GM19467 (cell line): ENCODE measurements around the gene MMP14.

ENCODE experiments used
- ATAC-seq: cut with Tn5 transposase; IDR thresholded peaks from one replicate; pipeline ENCODE4 v1.9.1; 2021; ENCODE audit warnings: mild to moderate bottlenecking, moderate library complexity; ENCODE audit not compliant: unreplicated experiment

The MMP14 gene

DNA sequence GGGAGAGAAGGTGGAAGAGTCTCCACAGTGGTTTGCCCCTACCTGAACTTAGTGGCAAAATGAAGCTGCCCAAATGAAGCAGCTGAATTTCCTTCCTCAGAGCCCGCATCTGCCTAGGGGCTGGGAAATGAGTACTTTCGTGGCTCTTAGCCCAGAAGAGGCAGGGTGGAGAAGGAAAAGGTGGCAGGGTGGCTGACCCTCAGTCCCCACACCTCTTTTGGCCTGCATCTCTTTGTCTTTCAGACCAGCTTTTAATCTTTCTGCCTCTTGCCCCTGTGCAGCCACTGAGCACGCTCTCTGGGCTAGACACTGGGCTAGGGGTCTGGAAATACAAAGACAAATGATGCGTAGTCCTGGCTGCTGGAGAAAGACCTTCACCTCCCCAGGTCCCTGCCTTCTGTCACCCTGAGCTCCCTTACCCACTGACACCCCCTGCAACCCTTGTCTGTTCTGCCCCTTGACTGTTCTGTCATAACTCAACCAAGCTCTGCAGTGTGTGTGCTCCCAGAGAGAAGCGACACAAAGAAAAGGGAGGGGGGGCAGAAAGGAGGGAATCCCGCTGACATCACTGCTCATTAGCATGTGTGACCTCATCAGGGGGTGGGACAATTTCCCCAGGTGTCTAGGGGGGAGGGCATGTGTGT, 46.3 kb downstream of the MMP14 start:
- ATAC-seq, result no peak

DNA sequence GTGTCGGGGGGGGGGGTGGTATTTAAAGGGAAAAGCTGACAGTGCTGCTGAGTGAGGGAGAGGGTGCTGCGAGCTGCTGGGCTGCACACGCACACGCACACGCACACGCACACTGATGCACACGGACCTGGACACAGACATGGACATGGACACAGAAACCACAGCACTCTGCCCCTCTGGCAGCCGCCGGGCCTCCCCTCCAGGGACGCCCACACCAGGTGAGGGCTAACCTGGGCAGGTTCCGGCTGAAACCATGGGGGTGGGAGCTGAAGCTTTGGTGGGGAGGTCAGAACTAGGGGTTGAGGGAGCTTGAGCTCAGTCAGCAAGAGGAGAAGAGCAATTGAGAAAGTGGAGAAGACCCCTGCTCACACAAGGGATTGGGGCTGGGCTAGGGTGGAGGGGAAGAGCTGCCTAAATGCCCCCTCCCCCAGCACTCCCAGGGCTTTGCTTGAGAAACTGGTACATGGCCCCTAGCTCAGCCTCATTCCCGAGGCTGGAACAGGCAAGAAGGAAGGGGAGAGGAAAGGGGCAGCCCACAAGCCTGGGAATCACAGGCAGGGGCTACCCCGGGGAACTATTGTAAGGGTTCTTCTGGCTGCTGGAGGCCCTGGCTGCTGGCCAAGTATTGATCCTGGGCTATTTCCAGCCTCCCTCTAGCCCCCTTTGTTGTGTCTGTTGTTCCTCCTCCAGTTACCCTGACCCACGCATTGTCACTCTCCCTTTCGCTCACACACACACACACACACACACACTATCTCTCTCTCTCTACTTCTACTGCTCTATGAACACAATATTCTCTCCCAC, 47.0 kb downstream of the MMP14 start, which contains the start of gene REM2:
Gene REM2, plus strand, starts transcription at position 50 of the 804 bp plus-strand sequence. Its CDS starts 66 bp downstream, at position 116.
- ATAC-seq, result no peak

DNA sequence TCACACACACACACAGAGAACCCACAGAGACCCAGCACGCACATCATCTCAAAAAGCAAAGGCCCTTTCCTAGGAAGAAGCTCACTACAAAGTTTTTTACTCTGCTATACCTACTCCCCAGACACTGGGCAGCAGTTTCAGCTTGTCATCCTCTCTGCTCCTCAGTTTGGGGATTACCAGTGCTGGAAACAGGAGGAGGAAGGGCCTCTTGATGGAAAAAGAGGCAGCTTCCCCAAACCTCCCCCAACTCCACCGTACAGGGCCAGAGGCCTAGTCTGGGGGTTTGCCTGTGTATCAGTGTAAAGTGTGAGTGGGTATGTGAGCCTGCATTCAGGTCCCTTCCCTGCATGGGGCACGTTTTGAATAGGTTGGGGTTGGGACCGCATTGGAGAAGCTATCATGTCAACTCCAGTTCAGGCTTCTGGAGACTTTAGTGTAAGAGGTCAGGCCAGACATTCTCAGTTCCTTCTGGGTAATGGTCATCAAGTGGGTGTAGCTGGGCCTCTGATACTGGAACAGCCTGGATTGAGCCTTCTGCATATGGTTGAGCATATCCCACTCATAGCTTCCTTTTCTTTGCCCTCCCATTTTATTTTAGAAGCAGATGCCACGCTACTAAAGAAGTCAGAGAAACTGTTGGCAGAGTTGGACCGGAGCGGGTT, 47.8 kb downstream of the MMP14 start:
- ATAC-seq, result no peak

DNA sequence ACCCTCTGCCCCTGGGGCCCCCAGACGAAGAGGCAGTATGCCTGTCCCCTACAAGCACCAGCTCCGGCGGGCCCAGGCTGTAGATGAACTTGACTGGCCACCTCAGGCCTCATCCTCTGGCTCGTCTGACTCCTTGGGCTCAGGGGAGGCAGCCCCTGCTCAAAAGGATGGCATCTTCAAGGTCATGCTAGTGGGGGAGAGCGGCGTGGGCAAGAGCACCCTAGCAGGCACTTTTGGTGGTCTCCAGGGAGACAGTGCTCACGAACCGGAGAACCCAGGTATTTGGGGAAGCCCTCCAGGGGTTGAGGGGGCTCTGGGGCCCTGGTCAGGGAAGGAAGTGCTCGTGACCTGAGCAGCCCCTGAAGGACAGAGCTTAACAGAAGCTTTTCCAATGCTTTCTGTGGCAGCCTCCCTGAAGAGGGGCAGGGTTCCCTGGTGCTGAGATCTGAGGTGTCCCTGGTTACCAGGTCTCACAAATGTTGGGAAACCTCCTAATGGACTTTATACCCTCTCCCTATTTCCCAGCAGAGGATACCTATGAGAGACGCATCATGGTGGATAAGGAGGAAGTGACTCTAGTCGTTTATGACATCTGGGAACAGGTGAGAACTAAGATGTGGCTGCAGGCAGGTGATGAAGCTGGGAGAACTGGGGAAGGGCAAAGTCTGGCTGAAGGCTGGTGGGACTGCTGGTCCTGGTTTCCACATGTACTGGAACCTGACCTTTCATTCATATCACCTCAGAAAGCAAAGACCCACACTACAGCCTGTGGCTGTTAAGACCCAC, 48.5 kb downstream of the MMP14 start:
- ATAC-seq, result no peak

DNA sequence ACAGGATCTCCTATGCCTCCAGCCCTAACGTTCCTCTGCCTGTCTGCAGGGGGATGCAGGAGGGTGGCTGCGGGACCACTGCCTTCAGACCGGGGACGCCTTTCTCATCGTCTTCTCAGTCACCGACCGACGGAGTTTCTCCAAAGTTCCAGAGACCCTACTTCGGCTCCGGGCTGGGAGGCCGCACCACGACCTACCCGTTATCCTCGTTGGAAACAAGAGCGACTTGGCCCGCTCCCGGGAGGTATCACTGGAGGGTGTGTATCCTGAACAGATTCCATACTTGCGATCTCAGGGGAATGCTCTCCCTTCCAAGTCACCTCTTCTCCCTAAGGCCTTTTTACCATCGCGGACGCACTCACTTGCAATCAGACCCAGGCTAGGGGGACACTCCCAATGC, 49.6 kb downstream of the MMP14 start:
- ATAC-seq, result no peak

DNA sequence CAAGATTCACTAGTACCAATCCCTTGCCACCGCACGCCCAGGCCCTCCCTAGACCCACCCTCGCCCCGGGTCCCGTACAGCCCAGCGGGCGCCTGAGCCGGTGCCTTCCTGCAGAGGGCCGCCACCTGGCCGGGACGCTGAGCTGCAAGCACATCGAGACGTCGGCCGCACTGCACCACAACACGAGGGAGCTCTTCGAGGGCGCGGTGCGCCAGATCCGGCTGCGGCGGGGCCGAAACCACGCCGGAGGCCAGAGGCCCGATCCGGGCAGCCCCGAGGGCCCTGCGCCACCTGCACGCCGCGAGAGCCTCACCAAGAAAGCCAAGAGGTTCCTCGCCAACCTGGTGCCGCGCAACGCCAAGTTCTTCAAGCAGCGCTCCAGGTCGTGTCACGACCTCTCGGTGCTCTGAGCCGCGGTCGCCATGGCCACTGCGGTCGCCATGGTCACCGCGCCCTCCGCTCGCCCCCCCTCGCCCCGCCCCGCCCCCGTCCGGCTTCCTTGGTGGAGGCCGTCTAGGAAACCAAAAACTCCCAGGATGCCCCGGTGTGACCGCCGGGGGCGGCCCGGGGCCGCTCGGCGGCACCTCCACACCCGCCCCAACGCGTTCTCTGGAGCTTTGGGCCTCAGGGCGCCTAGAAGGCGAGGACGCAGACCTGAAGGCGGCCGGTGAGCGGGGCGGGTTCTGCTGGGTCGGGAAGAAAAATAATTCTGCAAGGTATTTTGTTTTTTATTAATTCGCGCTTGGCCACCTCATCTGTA, 50.3 kb downstream of the MMP14 start:
- peak; percentile 36 for ATAC-seq

DNA sequence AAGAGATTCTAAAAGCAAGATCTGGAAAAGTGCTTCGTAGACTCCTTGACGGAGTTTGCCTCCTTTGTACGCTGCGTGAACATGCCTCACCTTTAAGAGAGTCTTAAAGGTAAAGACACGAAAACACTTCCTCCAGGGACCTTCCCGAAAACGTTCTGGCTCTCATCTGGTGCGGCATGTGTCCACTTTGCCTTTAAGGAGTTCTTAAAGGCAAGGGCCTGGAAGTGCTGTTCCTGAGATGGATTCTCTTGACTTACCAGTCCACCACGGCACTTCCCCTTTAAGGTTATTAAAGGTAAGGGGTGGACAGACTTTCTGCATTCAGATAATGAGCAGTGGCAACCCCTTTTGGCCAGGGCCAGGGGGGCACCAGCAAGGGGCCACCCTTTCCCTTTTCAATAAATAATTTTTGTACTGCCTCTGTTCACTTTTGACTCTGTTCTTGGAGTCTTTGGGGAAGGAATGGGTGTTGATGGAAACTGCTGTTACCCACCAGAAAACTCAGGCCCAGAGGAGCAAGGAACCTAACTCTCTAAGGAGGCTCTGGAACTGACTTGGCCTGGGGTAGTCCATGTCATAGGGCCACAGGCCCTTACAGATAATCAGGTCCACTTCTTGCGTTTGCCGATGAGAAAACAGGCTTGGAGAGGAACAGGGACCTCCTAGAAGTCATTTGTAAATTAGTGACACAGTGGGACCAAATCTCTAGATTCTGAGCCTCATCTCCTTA, 51.0 kb downstream of the MMP14 start:
- ATAC-seq, result peak; percentile 36

DNA sequence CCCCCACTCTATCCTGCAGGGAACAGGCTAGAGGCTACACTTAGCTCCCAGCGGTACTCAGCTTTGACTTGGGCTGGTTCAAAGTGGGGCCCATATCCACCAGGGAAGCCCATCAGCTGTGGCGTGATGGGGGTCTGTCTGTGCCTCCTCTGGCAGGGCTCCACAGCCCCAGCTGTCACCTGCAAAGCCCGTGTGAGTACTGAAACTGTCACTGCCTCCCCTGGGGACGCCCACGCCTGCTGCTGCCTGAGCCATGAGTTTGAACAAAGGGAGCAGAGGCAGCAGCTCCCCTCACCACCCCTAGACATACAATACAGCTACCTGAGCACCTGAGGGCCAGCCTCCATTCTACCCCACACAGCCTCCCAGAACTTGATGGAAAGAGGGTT, 51.6 kb downstream of the MMP14 start:
- ATAC-seq, result peak; percentile 40

DNA sequence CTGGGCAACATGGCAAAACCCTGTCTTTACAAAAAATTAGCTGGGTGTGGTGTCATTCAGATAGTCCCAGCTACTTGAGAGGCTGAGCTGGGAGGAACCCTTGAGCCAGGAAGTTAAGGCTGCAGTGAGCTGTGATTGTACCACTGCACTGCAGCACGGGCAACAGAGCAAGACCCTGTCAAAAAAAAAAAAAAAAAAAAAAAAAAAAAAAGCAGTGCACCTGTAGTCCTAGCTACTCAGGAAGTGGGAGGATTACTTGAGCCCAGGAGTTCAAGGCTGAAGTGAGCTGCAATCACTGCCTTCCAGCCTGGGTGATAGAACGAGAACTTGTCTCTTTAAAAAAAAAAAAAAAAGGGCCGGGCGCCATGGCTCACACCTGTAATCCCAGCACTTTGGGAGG, 52.3 kb downstream of the MMP14 start:
- no peak for ATAC-seq

DNA sequence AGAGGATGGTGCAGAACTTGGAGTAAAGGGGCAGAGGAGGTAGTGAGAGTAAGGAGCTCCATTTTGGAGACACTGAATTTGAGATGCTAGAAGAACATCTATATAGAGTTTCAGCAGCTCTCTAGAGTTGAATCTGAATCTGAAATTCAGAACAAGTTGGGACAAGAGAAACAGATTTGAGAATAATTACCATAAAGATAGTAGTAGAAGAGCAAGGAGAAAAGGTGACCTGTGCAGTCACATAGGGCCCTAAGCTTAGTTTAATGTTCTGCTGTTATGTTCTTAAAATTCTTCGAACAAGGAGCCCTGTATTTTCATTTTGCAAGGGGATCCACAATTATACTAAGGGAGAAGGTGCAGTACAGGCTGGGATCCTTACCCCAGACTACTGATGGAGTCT, 54.0 kb downstream of the MMP14 start:
- ATAC-seq, result no peak

DNA sequence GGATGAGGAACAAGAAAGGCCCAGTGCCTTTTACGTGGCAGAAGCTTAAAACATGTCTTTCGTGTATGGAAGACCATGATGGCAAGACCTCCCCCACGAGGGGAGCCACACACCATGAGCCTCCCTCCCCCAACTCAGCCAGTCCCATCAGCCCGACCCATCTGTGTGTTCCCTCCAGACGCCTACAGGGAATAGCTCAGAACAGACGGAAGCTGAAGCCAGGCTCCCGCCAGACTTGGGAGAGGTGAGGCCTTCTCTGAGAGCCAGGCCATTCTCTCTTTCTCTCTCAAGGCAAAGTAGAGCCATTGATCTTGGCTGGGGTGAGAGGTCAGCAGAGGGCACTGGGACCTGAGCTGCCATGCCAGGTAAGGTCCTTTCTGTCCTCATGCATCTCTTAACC, 56.1 kb downstream of the MMP14 start:
- ATAC-seq, result no peak

DNA sequence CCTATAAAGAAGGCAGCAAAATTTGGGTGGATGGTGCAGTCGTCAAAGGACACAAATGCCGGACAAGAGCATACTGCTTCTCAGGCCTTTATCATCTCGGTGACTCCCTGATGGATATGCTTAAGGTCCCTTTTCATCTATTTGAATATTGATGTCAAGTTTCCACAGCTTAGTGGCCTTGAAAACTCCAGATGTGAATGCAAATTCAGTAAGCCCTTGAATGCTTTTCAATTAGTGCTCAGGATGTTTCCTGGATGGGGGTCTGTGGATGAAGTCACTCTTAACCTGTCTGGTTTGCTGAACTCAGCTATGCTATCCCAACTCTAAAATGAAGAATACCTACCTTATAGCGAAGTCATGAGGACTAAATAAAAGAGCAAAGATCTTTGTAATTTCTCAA, 57.3 kb downstream of the MMP14 start:
- no peak for ATAC-seq

DNA sequence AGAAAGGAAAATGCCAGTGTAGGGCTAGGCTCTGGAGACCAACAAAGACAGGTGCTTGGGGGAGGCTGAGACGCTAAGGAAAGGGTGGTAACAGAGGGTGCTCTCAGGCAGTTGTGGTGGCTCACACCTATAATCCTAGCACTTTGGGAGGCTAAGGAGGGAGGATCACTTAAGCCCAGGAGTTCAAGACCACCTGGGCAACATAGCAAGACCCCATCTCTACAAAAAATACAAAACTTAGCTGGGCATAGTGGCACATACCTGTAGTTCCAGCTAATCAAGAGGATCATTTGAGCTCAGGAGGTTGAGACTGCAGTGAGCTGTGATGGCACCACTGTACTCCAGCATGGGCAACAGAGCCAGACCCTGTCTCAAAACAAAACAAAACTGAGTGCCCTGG, 59.0 kb downstream of the MMP14 start:
- ATAC-seq, result no peak

DNA sequence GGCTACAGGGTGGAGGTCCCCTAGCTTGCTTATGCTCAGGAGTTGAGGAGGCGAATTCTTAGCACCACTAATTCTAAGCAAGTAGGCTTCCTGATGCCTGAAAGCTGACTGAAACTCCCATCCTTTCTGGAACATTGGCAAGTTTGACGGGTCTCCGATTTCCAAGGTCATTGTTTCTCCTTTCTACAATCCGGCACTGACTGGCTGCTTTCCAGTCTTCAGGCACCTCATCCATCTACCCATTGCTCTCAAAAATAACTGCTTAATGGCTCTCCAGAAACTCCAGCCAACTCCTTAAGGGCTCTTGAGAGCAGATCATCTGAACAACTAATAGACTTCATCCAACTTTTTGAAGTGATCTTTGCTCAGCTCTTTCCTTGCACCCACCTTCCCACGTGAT, 60.0 kb downstream of the MMP14 start:
- no peak for ATAC-seq

DNA sequence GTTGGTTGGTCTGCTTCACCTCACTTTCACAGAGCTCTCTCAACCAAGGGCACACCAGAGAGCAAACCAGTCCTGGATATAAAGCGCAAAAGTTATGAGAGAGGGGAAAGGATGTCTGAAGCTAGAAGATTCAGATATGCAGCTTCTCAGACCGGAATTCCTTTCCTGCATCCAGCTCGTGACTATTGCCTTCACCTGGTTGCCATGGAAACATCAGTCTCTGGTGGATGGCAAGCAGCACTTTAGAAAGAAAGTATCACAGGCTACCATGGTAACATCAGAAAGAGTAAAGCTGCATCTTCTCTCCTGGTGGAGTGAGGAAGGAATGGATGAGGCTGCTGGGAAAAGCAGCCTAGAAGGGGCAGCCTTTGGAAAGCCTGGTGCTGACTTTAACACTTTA, 60.4 kb downstream of the MMP14 start:
- ATAC-seq, result no peak

DNA sequence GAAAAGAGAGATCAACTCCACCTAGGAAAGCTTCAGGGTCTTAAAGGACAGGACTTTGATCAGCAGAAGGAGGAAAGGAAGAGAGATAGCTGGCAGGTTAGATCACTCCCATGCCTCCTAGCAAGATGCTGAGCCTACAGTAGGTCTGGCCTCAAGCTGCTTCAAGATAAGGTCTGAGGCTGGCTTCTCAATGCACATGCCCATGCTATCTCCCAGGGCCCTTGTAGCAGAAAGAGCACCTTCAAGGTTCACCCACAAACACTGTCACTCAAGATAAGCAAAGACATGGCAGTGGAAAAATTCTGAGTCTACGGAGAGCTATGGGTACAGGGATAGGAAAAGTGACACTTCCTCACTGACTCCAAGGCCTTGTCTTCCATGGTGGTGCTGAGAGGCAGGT, 61.0 kb downstream of the MMP14 start:
- ATAC-seq, result no peak
